ENCODE data around the gene HSP90AB1. TPM values are rescaled to one million over a fixed set of nuclear protein-coding genes. Genes with fewer than 3 reads are reported as not detected.

The HSP90AB1 gene
- total and polyA plus RNA-seq, 9 of the 15 experiments (the other 6 are each of a cell fraction or from before 2014, with no cell fraction given) = 1,780 to 3,358 (median 2,262) TPM

- peak; percentile 45 to 66; a peak in 1 of 4 replicates for TF ChIP-seq RCOR1 (IDR thresholded peaks at IDR 0.05; ENCODE audit: borderline replicate concordance in 1 of 2, low read depth in 2 of 2, low read length in 2 of 2)
- TF ChIP-seq MAFK (IDR thresholded peaks at IDR 0.05; ENCODE audit: low read length) = no peak
Observed at GRCh38 chr6:44245912-44246662, 814 bp upstream of the HSP90AB1 start (continued).

- peak; percentile 79 for ATAC-seq
- H3K9me1 ChIP-seq (ENCODE audit: control insufficient read depth, insufficient read depth, low read length) = peaks cover 11% of the 10 kb centered on the region
- no peak overlapping the region for H2AFZ ChIP-seq (ENCODE audit: low read depth, low read length)
- in situ Hi-C loops (cut with MboI) (no loop called here), intact Hi-C loops (cut with micrococcal nuclease) (no loop called here)
- H3K27ac ChIP-seq (ENCODE audit: extremely low read depth, low read depth, low read length) = peak overlapping the region; percentile 98
- peaks cover 53% of the 10 kb centered on the region for H4K20me1 ChIP-seq (replicated peaks; ENCODE audit: control insufficient read depth, insufficient read depth, low read length)
- H3K27me3 ChIP-seq (ENCODE audit: control insufficient read depth in 2 of 2, insufficient read depth in 2 of 2, low read length in 2 of 2) = no peaks in the 10 kb centered on the region
- H3K4me1 ChIP-seq (replicated peaks in 1 of 2; ENCODE audit: control insufficient read depth in 2 of 2, insufficient read depth in 2 of 2, low read length in 2 of 2) = peaks cover 22 to 34% of the 10 kb centered on the region in 2 experiments
- H3K4me2 ChIP-seq (ENCODE audit: insufficient read depth, low read length) = peak overlapping the region; percentile 99
- peak; percentile 80 to 93 (median 84) for DNase-seq (ENCODE audit: extremely low read depth in 1 of 4, low spot score in 3 of 4)
- peaks cover 56% of the 10 kb centered on the region for H3K36me3 ChIP-seq (ENCODE audit: control insufficient read depth, insufficient read depth, low read length)
- WGBS (ENCODE audit: insufficient coverage, low coverage, missing lambda C conversion rate) = under 1% methylated on average over 47 of the region's 52 CpGs
- CTCF ChIA-PET (ENCODE audit: low intra/inter-chr PET ratio) = no interaction called here
- peak overlapping the region; percentile 94 for H3K4me3 ChIP-seq
- no TSS peak for BruUV-seq (replicated peaks)
- H3K9me3 ChIP-seq (replicated peaks; ENCODE audit: control insufficient read depth, insufficient read depth, low read depth, low read length) = no peaks in the 10 kb centered on the region
- FAIRE-seq = peak; percentile 67
- peaks cover 59% of the 10 kb centered on the region for H3K79me2 ChIP-seq (ENCODE audit: control insufficient read depth, insufficient read depth, low read length)
- POLR2A ChIA-PET = interaction anchor here (0.5 to 7.4 kb wide), 67 partner anchors 8 to 887 kb away, joined by 3 to 144 read pairs (median 4); partner anchors contain the start of genes AARS2, CAPN11, GTPBP2 and MYMX
- peak overlapping the region; percentile 95 to 100 for H3K9ac ChIP-seq (ENCODE audit: insufficient read depth in 1 of 2, low read depth in 2 of 2, low read length in 2 of 2)
- TF ChIP-seq NCOA4 (IDR thresholded peaks at IDR 0.05; ENCODE audit: partially characterized antibody) = no peak
- no peak; the same call in 1 of the 2 replicates for TF ChIP-seq STAT6 (CRISPR knock-in tag; IDR thresholded peaks at IDR 0.05)
- TF ChIP-seq HMG20A (CRISPR knock-in tag; conservative IDR thresholded peaks at IDR 0.05) = no peak
- TF ChIP-seq ZNF512 (tag; IDR thresholded peaks at IDR 0.05) = no peak
- no peak for TF ChIP-seq ZHX1 (conservative IDR thresholded peaks at IDR 0.05; ENCODE audit: low read length)
- TF ChIP-seq PTRF (tag; IDR thresholded peaks at IDR 0.05) = no peak
- no peak for TF ChIP-seq PML (IDR thresholded peaks at IDR 0.05; ENCODE audit: low read length)
- TF ChIP-seq L3MBTL2 (IDR thresholded peaks at IDR 0.05) = peak; percentile 51
- TF ChIP-seq NFE2 (IDR thresholded peaks at IDR 0.05; ENCODE audit: low read depth) = peak; percentile 99
Observed at GRCh38 chr6:44247338-44248302, 719 bp downstream of the HSP90AB1 start.

Data from K562 (cell line).